ENCODE results near the gene TCERG1L.
"Not testable (repeated sequence)": the region's sequence is repeated elsewhere in the genome, so short reads cannot be mapped to it uniquely, and the experiment has no call there.

TCERG1L gene

DNA sequence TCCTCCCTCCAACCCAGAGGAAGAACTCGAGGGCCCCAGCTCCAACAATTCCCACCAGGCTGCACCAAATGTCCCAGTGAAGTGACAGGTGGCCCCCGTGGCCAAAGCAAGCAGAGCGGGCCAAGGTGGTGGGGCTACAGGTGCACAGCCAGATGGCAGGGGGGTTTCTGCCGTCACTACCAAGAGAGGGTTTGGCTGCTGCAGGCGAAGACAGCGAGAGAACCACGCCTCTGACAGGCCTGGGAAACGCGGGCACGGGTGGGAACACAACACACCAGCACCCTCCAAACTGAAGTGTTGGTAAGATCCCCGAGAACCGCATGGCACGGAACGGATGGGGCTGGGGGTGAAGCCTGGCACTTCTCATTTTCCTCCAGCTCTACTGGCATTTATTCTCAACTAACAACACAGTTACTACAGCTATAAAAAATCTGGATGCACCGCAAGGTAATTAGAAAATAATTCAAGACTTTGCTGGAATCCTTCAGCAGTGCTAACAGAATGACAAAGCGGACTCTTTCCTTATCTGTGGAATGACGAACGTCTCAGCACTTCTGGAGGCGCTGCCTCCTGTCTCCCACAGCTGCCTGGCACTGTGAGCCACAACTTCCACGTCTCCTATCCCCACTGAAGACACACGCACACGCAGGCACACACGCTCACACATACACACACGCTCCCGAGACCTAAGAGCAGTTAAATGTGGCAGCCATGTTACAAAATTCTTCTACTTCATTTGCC is 167.9 kb downstream of the TCERG1L start:
- DNase-seq (ENCODE audit: low spot score), result no peak

GRCh38 chr10:131142517-131143380 is 168.8 kb downstream of the TCERG1L start:
- no peak for DNase-seq (ENCODE audit: low spot score)

- DNase-seq (ENCODE audit: low spot score), result no peak
Observed at GRCh38 chr10:131141645-131142516, 169.6 kb downstream of the TCERG1L start.

DNA sequence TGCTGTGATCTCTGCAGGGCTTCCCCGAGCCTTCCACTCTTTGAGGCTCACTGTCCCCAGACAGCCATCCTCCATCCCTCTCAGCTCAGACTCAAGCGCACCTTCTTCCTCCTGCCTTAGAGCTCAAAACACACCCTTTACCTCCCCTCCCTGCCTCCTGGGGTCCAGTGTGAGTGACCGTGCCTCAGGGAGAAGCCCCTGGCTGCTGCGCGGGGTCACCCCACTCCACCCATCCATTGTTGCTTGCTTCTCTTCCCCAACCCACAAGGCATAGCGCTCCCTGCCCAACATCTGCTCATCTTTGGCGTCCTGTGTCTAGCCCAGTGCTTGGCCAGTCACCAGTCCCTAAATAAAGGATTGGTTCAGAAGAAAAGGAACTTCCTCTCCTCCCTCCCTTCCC is 170.3 kb downstream of the TCERG1L start:
- DNase-seq (ENCODE audit: low spot score), result no peak

DNA sequence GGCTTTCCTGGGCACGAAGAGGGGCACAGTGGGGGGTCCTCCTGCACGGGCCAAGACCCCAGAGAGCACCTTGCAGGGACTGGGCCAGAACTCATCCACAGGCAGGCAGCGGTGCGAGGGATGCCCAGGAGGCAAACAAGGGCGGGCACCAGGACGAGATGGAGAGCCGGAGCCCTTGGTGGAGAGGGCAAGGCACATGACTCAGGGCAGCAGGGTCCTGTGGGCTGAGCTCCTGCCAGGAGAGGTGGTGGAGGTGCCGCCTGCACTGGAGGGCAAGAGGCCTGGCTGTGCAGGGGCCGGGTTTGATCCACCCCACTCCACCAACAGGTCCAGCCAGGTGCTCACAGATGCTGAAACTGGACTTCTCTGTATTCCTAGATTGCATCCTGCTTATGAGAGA is 170.9 kb downstream of the TCERG1L start:
- DNase-seq (ENCODE audit: low spot score), result no peak

- no peak for DNase-seq (ENCODE audit: low spot score)
Observed at GRCh38 chr10:131137223-131137622, 174.3 kb downstream of the TCERG1L start.

DNA sequence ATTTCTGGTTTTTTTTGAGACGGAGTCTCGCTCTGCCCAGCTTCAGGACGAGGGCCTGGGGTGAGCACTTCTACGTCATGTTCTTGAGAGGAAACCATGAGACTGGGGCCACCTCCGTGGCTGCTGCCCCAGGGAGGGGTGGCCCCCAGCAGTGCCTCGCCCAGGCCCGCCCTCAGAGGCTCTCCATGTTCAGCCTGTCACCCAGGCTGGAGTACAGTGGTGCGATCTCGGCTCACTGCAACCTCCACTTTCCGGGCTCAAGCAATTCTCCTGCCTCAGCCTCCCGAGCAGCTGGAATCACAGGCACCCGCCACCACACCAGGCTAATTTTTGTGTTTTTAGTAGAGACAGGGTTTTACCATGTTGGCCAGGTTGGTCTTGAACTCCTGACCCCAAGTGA is 175.2 kb downstream of the TCERG1L start:
- DNase-seq (ENCODE audit: low spot score), result not testable (repeated sequence)

- no peak for DNase-seq (ENCODE audit: low spot score)
Observed at GRCh38 chr10:131135716-131136115, 175.8 kb downstream of the TCERG1L start.

DNA sequence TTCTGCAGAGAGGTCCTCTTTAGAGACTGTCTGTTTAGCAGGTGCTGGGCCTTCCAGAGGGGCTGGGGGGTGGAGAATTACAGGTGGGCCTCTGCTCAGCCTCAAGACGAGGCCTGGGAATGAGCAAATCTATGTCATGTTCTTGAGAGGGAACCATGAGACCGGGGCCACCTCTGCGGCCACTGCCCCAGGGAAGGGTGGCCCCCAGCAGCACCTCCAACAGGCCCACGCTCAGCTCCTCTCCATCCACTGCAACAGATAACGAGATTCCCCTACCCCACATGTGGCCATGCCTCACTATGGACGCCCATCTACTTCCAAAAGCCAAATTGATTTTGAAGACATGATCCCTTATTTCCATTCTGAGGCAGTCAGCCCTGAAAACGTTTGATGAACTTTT is 176.9 kb downstream of the TCERG1L start:
- no peak for DNase-seq (ENCODE audit: low spot score)

DNA sequence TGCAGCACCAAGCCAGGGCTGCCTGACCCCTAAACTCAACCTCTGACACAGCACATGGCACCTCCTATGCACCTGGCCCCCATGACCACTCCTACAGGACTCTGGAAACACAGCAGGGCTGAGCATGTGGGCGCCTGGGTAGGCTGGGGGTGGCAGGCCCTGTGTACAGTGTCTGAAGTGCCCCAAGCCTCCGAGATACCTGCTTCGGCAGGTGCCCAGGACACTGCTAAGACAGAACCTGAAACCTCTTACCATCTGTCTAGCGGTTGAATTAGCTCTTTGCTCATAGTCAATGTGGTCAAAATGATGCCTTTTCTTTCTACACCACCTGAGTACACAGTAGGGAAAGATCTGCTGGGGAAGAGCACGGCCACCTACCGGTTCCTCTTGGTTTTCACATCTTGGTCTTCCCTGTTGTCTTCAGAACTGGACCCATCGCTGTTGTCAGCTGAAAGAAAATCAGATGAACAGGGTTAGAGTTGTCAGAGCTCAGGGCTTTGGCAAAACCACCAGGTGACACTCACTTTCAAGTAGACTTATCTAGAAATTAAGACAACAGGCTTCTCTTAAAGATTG is 177.4 kb downstream of the TCERG1L start:
- no peak for DNase-seq (ENCODE audit: low spot score)

- DNase-seq (ENCODE audit: low spot score), result no peak
Observed at GRCh38 chr10:131132681-131133080, 178.8 kb downstream of the TCERG1L start.

- DNase-seq (ENCODE audit: low spot score), result peak; percentile 69
Observed at GRCh38 chr10:131131726-131132591, 179.6 kb downstream of the TCERG1L start.

- no peak for DNase-seq (ENCODE audit: low spot score)
Observed at GRCh38 chr10:131130025-131130424, 181.5 kb downstream of the TCERG1L start.

DNA sequence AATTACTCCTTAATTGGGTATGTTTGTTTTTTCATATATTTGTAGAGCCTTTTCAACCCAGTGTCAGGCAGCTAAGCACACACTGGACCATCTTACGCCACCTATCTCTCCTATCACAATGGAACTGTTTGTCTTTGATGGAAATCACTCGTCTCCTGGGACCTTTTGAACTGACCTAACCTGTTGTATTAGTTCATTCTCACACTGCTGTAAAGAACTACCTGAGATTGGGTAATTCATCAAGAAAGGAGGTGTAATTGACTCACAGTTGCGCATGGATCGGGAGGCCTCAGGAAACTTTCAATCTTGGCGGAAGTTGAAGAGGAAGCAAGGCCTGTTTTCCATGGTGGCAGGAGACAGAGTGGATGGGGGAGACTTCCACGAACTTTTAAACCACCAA is 182.0 kb downstream of the TCERG1L start:
- DNase-seq (ENCODE audit: low spot score), result no peak

GRCh38 chr10:131128731-131129130 is 182.8 kb downstream of the TCERG1L start:
- DNase-seq (ENCODE audit: low spot score), result no peak

DNA sequence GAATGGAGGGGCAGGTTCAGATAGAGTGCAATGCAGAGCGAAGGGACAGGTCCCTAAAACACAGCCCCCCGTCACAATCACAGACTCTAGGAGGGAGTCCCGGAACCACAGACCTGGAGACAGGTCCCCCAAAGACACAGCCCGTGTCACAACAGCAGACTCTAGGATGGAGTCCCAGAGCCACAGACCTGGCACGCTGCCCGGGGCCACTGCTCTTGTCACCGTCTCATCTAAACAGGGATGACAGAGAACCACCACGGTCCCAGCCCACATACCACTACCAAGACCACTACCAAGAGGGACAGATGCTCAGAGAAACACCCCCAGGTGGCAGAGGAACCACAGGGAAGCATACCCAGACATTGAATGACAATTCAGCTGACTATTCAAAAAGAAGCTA is 183.9 kb downstream of the TCERG1L start:
- DNase-seq (ENCODE audit: low spot score), result no peak

- DNase-seq (ENCODE audit: low spot score), result no peak
Observed at GRCh38 chr10:131127138-131127589, 184.4 kb downstream of the TCERG1L start.

DNA sequence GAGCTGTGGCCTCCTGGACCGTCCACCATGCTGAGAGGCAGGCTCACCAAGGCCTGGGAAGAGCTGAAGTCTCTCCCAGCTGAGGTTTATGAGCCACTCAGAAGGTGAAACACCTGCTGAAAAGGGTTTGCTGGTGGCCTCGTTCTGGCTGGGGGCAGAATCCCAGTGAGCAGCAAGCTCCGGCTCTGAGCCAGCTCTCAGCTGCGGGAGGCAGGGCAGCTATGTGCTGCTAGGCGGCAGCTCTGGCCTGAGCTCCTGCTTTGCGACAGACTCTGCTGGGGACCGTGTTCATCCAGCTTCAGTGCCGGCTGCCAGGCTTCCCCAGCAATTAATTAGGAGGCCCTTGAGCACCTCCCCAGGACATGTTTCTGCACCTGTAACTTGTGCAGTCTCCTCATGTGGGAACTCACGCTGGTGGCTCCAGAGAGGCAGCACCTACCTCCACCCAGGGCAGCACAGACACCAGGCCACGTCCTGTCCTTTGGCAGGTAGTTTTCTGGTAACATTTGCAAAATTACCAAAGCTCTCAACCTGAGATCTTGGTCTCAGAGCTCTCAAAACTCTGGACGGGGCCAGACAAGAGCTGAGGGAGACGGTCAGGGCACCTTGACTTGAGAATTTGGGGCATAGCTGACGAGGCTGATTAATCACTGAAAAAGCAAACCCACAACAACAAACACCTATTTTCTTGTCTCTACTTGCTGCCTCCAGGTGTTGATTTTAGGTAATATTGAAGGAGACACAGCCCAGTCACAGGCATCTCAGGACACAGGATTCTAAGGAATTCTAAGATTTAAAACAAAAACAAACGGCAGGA is 185.0 kb downstream of the TCERG1L start:
- DNase-seq (ENCODE audit: low spot score), result peak; percentile 83

DNA sequence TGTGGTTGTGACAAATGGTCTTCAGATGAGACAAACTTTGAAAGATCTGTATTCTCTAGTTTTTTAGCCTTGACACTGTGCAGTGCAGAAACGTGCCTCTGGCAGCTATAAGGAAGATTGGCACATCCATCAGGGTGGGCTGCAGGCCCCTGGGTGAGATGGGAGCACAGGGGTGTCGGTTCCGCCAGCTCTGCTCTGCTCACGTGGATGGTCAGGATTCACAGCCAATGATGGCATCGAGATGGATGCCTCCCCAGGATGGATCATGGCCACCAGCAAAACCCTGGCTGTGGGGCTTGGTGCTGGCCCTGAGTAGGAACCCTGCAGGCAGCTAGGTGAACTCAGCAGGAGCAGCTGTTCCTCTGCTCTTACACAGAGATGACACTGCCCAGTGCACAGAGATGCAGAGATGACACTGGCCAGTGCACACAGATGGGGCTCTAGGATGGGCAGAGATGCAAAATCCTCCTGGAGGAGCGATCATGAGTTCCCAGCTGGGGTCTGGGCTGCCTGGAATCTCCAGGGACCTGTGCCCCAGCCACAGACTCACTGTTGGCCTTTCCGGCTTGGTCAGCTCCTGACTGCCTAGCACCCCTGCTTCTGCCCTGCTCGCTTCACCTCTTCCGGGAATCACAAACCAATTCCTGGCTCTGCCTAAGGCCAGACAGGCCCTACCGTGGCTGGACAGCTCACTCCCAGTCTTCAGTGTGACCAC is 185.9 kb downstream of the TCERG1L start:
- no peak for DNase-seq (ENCODE audit: low spot score)

Data from cerebellar cortex (tissue), 1 donor.